Measurements from ENCODE around the gene NBEAL1.
"Not testable (repeated sequence)": the region's sequence is repeated elsewhere in the genome, so short reads cannot be mapped to it uniquely, and the experiment has no call there.

The NBEAL1 gene

GRCh38 chr2:203238292-203238703 is 223.6 kb downstream of the NBEAL1 start:
- no peak for DNase-seq

GRCh38 chr2:203238704-203239526 is 224.2 kb downstream of the NBEAL1 start, which contains the start of gene CYP20A1:
Gene CYP20A1 (plus strand): TSS chr2:203239018. CDS start chr2:203239063, 45 bp downstream.
- peak; percentile 91 for DNase-seq

- DNase-seq = no peak
These were observed 225.8 kb downstream of the NBEAL1 start for GRCh38 chr2:203240491-203240890.

GRCh38 chr2:203242518-203242917 is 227.8 kb downstream of the NBEAL1 start:
- no peak for DNase-seq

GRCh38 chr2:203246646-203247045 is 232.0 kb downstream of the NBEAL1 start:
- DNase-seq = no peak

- no peak for DNase-seq
These were observed 238.1 kb downstream of the NBEAL1 start for GRCh38 chr2:203252818-203253217.

GRCh38 chr2:203253422-203254095 is 238.9 kb downstream of the NBEAL1 start:
- DNase-seq = not testable (repeated sequence)

GRCh38 chr2:203261326-203262159 is 246.9 kb downstream of the NBEAL1 start:
- DNase-seq = no peak

Measured in DMS153 (cell line).